Hematopoietic multipotent progenitor cell (in vitro differentiated cells): ENCODE data around the gene B4GALT3. TPM values are rescaled to one million over a fixed set of nuclear protein-coding genes. Genes with fewer than 3 reads are reported as not detected.

Experiments used
- DNase-seq, 3 donors: peaks; one replicate each; pipeline ENCODE4 v3.0.0-alpha.2; 2011 to 2015; ENCODE audit warnings: low read depth in 2 of 3, low spot score in 2 of 3
- total RNA-seq: library from RNA; depleted of rRNA; stranded (reverse); fragments of >200 nt; gene quantifications from one replicate; pipeline ENCODE4 v1.2.3, GENCODE V29; 2012

B4GALT3 gene
- total RNA-seq, 1 donor = 28.5 TPM

DNA sequence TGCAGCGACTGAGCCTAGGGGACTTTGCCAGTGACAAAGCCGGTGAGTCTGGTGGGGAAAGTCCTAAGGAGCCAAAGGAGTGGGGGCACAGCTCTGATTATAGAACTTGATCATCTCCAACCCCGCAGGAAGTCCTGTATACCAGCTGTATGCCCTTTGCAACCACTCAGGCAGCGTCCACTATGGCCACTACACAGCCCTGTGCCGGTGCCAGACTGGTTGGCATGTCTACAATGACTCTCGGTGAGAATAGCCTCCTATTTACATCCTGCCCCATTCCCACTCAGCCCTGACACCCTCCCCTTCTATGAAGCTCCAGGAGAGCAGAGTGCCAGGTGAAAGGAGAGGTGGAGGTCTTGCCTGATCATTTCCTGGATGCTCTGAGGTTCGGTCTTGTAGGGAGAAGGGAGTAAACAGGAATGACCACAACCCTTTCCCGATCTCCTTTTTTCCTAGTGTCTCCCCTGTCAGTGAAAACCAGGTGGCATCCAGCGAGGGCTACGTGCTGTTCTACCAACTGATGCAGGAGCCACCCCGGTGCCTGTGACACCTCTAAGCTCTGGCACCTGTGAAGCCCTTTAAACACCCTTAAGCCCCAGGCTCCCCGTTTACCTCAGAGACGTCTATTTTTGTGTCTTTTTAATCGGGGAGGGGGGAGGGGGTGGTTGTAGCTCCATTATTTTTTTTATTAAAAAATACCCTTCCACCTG, 12.3 kb downstream of the B4GALT3 start:
- DNase-seq = no peak

DNA sequence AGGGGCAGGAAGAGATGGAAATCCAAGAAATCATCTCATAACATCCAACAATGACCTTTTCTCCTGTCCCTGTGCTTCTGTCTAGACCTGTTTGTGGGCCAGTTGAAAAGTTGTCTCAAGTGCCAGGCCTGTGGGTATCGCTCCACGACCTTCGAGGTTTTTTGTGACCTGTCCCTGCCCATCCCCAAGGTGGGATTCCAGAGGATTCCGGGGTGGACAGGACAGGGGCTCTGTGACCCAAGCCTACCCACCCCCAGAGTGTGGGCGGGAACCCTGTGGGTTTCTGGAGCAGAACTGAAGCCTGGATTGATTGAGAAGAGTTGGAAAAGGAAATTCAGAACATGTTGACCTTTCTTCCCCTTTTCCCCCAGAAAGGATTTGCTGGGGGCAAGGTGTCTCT, 13.5 kb downstream of the B4GALT3 start:
- no peak for DNase-seq

DNA sequence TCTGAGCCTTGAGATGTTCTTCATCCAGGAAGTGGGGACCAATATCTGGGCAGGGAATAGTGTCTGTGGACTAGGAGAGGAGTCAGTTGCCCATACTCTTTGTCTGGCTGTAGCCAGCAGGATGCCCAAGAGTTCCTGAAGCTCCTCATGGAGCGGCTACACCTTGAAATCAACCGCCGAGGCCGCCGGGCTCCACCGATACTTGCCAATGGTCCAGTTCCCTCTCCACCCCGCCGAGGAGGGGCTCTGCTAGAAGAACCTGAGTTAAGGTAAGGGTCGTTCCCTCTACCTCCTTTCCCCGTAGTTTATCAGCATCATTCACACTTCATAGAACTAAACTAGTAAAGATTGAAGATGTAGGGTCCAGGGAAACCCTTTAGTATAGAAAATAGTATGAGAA, 14.5 kb downstream of the B4GALT3 start:
- DNase-seq = no peak

DNA sequence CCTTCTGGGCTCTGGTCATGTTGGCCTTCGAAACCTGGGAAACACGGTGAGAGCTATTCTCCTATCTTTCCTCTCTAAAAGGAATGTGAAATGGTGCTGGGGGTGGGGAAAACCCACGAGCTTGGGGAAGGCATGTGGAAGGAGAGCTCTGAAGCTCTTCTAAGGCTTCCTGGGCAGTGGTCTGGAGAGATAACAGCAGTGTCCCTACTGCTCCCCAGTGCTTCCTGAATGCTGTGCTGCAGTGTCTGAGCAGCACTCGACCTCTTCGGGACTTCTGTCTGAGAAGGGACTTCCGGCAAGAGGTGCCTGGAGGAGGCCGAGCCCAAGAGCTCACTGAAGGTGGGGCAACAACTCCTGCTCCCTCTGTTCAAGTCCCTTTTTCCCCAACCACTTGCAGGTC, 15.3 kb downstream of the B4GALT3 start:
- DNase-seq = no peak

DNA sequence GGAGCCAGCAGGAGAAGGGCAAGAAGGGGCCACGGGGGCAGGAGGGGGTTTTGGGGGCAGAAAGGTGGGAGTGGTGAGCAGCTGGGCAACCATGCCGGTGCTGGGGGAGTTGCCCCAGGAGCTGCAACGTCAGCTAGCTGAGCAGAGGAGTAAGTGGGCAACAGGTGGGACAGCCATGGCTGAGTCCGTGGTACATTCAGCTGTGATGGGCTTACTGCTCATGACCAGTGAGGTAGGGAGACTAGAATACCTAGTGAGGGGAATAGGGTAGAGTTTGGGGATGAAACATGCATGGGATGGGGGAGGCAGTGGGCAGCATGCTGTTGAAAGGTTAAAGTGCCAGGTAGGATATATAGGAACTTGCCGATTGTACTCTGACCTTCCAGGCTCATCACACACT, 15.7 kb downstream of the B4GALT3 start:
- DNase-seq = no peak

DNA sequence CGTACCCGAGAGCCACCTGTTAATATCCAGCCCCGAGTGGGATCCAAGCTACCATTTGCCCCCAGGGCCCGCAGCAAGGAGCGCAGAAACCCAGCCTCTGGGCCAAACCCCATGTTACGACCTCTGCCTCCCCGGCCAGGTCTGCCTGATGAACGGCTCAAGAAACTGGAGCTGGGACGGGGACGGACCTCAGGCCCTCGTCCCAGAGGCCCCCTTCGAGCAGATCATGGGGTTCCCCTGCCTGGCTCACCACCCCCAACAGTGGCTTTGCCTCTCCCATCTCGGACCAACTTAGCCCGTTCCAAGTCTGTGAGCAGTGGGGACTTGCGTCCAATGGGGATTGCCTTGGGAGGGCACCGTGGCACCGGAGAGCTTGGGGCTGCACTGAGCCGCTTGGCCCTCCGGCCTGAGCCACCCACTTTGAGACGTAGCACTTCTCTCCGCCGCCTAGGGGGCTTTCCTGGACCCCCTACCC, 16.6 kb downstream of the B4GALT3 start:
- DNase-seq = no peak

DNA sequence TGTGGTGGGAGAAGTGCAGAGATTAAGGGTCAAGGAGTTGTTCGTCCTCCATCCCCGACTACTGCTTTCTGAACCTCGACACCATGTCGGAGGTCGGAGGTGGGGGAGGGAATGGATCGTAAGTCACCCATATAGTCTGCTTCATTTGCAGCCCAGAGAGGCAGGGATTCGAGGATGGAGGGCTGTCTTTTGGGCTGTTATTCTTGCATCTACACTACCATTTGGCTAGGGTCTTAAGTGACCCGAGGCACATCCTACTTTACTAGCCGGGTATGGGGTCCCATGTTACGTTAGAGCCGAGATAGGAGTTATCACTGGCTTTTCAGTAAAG, 17.4 kb downstream of the B4GALT3 start:
- no peak for DNase-seq

DNA sequence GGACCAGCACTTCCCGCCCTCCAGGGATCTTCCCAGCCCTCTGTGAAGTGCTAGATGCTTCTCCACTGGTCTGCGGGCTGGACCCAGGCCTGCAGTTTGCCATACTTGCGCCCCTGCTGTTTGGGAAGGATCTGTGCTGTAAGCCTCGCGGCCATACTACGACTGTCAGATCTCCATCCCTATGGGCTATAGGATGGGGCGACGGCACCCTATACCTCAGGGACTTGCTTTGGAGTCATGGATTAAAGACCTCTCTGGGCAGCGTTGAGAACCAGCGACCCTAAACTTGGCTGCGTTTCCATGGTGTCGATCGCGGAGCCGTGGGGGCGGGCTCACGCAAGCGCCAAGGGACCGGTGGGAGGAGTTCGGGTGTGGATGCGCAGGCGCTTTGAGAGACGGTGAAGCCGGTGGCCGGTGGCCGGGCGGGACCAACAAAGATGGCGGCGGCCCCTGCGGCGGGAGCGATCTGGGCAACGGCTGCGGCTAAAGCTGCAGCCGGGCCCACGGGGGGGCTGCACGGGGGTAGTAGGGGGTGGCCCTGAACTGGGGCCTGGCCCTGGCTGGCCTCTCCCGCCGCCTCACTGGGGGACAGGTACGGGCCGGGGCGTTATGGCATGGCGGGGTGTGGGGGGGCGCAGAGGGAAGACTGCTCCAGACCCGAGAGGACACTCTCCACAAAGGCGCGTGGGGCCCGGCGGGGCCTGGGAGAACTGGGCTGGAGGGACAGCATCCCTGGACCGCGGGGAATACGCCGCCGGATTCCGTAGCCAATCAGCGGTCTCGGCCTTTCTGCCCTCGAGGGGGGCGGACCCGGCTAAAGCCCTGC, 18.0 kb downstream of the B4GALT3 start, which contains the start of gene USP21:
TSS of gene USP21 (plus strand) at position 414 of the 826 bp plus-strand sequence. CDS start 1,141 bp downstream, outside the sequence.
- DNase-seq = peak; percentile 76 to 94 (median 90)

DNA sequence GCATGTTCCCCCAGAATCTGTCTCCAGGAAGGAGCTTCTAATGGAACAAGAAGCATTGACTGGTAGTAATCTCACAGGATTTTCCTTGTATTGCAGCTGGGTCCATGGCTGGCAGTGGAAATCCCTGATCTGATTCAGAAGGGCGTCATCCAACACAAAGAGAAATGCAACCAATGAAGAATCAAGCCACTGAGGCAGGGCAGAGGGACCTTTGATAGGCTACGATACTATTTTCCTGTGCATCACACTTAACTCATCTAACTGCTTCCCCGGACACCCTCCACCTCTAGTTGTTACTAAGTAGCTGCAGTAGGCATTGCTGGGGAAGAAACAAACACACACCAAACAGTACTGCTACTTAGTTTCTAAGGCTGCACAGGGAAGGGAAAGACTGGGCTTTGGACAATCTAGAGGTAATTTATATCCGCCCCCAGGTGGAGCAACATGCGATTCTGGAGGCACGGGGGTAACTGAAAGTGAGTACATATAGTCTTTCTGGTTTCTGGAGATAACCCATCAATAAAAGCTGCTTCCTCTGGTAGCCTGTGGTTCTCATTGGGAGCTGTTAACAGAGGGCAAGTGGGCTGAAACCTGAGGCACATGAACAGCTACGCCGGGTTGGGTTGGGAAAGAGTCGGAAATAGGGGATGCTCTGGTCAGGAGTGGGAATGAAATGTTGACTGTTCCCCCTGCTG, 18.8 kb downstream of the B4GALT3 start:
- DNase-seq = peak in 2 of 3 donors; percentile 24 to 43

DNA sequence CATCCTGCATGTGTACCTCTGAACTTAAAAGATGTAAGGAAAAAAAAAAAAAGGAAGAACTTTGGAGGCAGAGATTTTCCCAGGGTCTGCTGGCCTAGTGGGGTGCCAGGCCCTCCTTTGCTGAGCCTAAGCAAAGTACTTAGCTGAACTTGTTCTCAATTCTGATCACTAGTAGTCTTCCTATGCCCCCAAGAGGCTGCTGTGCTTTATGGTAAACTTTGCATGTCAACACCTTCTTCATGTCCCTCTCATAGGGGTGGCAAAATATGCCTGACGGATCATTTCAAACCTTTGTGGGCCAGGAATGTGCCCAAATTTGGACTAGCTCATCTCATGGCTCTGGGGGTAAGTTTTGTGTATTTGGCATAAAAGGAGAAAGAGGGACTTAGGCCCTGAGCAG, 19.4 kb downstream of the B4GALT3 start:
- DNase-seq = no peak

DNA sequence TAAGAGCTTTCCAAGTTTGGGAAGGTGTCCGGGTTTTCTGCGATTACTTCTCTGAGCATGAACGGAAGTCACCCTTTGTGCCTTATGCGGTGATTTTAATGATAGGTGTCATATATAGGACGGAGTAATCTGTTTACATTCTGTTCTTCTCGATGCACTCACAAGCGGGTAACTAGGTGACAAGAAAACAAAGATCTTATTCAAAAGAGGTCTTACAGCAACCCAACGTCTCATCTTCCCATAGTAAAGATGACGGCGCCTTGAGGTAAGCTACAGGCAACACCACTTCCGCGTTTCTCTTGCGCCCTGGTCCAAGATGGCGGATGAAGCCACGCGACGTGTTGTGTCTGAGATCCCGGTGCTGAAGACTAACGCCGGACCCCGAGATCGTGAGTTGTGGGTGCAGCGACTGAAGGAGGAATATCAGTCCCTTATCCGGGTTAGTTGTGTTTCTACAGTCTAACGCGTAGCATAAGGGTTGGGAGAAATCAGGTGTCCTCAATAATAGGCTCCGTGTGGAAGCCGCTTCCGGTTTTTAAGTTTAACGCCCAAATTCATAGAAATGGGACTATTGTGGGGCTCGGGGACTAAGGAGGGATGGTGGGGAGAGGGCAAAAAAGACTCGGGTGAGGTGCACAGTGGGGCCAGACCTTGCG, 23.5 kb downstream of the B4GALT3 start, which contains the start of gene UFC1:
TSS of gene UFC1 (plus strand) at position 297 of the 656 bp plus-strand sequence. CDS start at position 317, 20 bp downstream.
- peak; percentile 76 to 95 (median 91) for DNase-seq

DNA sequence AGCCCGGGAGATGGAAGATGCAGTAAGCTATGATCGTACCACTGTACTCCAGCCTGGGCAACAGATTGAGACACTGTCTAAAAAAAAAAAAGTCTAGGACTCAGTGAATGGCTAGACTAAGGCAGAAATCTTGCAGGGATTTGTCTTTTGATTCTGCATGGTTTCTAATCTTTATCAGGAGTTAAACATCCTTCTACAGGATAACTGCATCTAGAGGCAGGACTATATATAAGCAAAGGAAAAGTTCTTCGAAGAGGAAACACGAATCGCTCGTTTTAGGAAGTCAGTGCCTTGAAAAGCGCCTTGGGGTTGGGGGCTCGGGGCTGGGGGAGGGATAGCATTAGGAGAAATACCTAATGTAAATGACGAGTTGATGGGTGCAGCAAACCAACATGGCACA, 24.1 kb downstream of the B4GALT3 start:
- no peak for DNase-seq

DNA sequence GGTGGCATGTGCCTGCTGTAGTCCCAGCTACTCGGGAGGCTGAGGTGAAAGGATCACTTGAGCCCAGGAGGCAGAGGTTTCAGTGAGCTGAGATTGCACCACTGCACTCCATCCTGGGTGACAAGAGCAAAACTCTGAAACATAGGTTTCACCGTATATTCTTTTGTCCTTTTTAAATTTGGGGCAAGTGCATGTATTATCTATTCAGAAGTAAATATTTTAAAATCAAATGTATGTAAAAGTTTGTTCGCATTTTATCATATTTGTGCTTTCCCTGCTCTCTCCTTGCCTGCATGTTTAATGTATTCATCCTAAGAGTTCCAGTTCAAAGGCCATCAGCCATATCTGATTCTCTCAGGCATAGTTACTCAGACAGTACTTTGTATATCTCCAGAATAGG, 31.5 kb downstream of the B4GALT3 start:
- no peak for DNase-seq

DNA sequence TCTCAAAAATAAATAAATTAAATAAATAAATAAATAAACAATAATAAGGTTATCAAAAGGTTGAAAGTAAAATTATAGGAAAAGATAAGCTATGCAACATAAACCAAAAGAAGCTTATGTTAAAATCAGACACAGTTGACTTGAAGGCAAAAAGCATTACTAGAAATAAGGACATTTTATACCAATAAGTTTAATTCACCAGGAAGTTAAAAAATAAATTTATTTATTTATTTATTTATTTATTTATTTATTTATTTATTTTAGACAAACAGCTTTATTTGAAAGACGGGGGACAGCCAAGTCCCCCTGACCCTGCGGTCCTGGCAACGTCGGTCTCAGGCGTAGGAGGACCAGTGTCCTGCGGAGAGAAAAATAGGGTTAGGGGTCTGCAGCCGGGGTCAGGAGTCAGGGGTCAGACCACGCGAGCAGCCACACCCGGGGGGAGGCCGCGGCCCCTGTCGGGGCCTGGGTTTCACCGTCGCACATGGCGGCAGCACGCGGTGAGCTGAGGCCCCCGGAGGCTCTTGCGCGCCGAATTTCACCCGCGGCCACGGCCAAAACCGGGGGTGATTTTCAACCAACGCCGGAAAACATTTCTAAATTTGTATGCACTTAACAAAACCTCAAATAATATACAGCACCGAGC, 36.4 kb downstream of the B4GALT3 start:
- DNase-seq = no peak

DNA sequence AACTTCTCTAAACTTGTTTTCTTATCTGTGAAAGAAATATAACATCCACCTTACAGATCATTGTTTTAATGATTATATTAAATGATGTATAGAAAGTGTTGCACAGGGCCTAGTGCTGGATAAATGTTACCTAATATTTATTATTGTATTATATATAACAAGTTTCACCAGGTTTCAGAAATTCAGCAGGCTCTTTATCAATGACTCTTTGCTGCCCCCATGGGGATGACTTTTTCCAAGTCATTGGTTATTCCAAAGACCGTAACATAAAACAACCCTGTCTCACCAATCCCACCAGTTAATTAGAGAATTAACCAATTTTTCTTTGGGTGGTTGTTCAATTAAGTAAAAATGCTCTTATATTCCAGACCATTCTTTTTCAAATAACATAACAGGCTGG, 37.5 kb downstream of the B4GALT3 start:
- DNase-seq = peak in 1 of 3 donors; percentile 76

DNA sequence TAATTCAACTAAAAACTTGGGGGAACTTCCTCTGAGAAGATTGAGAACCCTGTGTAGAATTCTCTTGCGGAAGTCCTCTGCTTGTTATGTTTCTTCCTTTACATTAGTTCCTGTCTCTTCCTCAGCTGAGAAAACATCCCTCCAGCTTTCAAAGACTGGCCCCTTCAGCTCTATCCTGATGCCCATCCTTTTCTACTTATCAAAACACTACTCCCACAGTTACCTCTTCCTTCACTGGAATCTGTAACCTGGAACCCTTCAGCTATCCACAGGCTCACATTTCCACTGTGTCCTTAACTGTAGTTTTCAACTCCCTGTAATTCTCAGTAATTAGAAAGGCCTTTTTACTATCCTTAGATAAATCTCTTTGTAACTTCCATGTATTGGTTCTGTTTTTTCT, 38.9 kb downstream of the B4GALT3 start:
- no peak for DNase-seq

DNA sequence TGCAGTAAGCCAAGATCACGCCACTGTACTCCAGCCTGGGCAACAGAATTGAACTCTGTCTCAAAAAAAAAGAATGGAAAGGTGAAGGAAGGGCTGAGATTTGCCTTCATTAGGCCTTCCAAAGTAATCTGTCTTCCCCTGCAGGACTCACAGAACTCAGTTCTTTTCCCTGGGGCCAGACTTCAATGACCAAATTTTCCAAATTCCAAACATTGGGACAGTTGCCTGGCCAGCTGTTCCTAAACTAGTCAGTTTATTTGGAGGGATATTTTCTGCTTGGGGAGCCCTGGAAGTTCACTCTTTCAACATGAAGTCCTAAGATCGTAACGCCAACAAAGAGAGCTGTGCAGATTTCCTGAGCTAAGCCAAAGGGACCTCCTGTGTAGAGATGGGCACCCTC, 39.4 kb downstream of the B4GALT3 start:
- DNase-seq = no peak

DNA sequence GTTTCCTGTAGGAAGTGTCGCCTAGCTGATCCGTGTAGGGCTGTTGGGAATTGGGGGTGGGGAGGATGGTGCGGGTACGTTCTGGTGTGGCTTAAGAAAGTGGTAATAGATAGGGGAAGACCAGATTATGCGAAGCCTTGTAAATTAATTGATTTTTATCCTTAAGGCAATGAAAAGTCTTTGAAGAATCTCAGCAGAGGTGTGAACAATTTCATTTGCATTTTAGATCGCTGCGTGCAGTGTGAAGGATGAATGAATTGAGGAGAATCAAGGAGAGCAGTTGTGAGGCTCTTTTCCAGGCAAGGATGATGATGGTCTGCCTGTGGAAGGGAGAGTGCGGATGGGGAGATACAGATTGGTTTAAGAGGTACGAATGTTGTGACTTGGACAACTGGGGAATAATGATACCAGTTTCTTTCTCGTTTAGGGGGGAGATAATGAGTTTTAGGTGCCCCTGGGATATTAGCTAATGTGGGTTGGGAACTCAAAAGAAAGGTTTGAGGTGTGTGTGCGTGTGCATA, 44.0 kb downstream of the B4GALT3 start:
- DNase-seq = no peak

DNA sequence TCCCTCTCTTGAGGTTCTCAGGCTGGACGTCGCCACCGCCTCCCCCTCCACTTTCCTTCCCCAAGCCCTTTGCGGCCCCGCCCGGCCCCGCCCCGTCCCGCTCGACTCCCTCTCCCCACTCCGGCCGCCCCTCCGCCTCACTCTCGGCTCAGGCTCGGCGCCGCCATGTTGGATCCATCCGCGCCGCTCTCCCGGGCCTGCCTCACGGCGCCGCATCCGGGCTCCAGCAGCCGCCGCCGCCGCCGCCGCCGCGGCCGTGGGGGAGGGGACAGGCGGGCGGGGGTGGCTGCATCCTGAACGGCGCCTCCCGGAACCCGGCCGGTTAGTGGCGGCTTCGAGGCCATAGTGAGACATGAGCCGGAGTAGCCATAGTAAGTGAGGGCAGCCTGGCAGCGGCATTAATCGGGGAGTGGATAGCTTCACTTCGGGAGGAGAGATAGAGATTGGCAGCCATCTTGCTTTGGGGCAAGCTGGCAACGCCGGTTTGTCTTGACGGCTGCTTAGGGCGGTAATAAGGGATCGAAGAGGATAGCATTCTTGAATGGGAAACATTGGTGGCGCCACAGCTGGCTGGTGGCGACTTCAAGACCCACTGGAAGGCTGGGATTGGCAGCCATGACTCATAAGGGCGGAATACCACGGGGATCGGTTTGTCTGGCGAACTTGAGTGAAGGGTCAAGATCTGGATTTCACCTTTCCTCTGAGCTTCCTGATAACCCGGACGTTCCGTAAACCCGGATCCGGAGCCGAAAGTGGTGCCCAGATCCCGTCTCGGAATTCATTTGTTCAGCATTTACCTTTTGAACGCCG, 44.7 kb downstream of the B4GALT3 start, which contains the start of gene DEDD:
TSS of gene DEDD (minus strand) at position 258 of the 810 bp plus-strand sequence. CDS start 8,205 bp downstream, outside the sequence.
- DNase-seq = peak; percentile 75 to 96 (median 96)
